H9 (cell line): ENCODE results near the gene MEGF10. TPM values are rescaled to one million over a fixed set of nuclear protein-coding genes. Genes with fewer than 3 reads are reported as not detected.

ENCODE experiments used
- DNase-seq: peaks from one replicate; pipeline ENCODE4 v3.0.0-alpha.2; 2017
- H2AFZ ChIP-seq: one replicate; pipeline ENCODE4 v1.6.1; 2013; ENCODE audit warnings: mild to moderate bottlenecking, low read length, control low read depth, moderate library complexity
- H2AK5ac ChIP-seq: 2 replicates; pipeline ENCODE4 v1.6.1; 2013; ENCODE audit warnings: low read length, control low read depth, mixed read lengths; ENCODE audit not compliant: insufficient read length
- H2BK120ac ChIP-seq: one replicate; pipeline ENCODE4 v1.6.1; 2013; ENCODE audit warnings: low read depth, mild to moderate bottlenecking, low read length, control low read depth, inconsistent platforms; ENCODE audit not compliant: poor library complexity, severe bottlenecking
- H2BK12ac ChIP-seq: 2 replicates; pipeline ENCODE4 v1.6.1; 2013; ENCODE audit warnings: low read length, control low read depth, mixed read lengths, low read depth; ENCODE audit not compliant: insufficient read length
- H2BK15ac ChIP-seq: 2 replicates; pipeline ENCODE4 v1.6.1; 2013; ENCODE audit warnings: low read depth, low read length, control low read depth
- H2BK20ac ChIP-seq: one replicate; pipeline ENCODE4 v1.6.1; 2013; ENCODE audit warnings: low read depth, mild to moderate bottlenecking, low read length, control low read depth, inconsistent platforms; ENCODE audit not compliant: poor library complexity, severe bottlenecking
- H2BK5ac ChIP-seq: 2 replicates; pipeline ENCODE4 v1.6.1; 2013; ENCODE audit warnings: low read length, control low read depth, mixed read lengths; ENCODE audit not compliant: insufficient read length
- H3K14ac ChIP-seq: 2 replicates; pipeline ENCODE4 v1.6.1; 2013; ENCODE audit warnings: low read length, control low read depth; ENCODE audit not compliant: insufficient read depth
- H3K18ac ChIP-seq: 2 replicates; pipeline ENCODE4 v1.6.1; 2013; ENCODE audit warnings: low read depth, mild to moderate bottlenecking, mixed read lengths, low read length, control low read depth; ENCODE audit not compliant: insufficient read length
- H3K23ac ChIP-seq: 2 replicates; pipeline ENCODE4 v1.6.1; 2013; ENCODE audit warnings: low read length, control low read depth, mixed read lengths, low read depth; ENCODE audit not compliant: insufficient read length
- H3K23me2 ChIP-seq: 2 replicates; pipeline ENCODE4 v1.6.1; 2013; ENCODE audit warnings: low read depth, mild to moderate bottlenecking, mixed read lengths, low read length, control low read depth; ENCODE audit not compliant: insufficient read length, poor library complexity, severe bottlenecking
- H3K27ac ChIP-seq: 2 replicates; pipeline ENCODE4 v1.5.1; 2013; ENCODE audit warnings: low read length, control low read depth, mixed read lengths, low read depth; ENCODE audit not compliant: insufficient read length
- H3K27me3 ChIP-seq: 2 replicates; pipeline ENCODE4 v1.6.1; 2013; ENCODE audit warnings: low read length, control low read depth, inconsistent platforms; ENCODE audit not compliant: insufficient read depth
- H3K4ac ChIP-seq: 2 replicates; pipeline ENCODE4 v1.6.1; 2013; ENCODE audit warnings: low read depth, mild to moderate bottlenecking, control low read depth, inconsistent platforms, low read length, moderate library complexity
- H3K4me1 ChIP-seq: 2 replicates; pipeline ENCODE4 v1.6.1; 2013; ENCODE audit warnings: low read length, control low read depth, inconsistent platforms; ENCODE audit not compliant: insufficient read depth
- H3K4me2 ChIP-seq: 2 replicates; pipeline ENCODE4 v1.6.1; 2013; ENCODE audit warnings: low read length, control low read depth, mixed read lengths; ENCODE audit not compliant: insufficient read length, insufficient read depth
- H3K56ac ChIP-seq: 2 replicates; pipeline ENCODE4 v1.6.1; 2013; ENCODE audit warnings: low read depth, mild to moderate bottlenecking, mixed read lengths, low read length, control low read depth; ENCODE audit not compliant: insufficient read length
- H3K79me1 ChIP-seq: 2 replicates; pipeline ENCODE4 v1.6.1; 2013; ENCODE audit warnings: low read depth, mild to moderate bottlenecking, moderate library complexity, low read length, control low read depth, inconsistent platforms; ENCODE audit not compliant: insufficient read depth, poor library complexity, severe bottlenecking
- H3K79me2 ChIP-seq: 2 replicates; pipeline ENCODE4 v1.6.1; 2013; ENCODE audit warnings: low read length, control low read depth, inconsistent platforms; ENCODE audit not compliant: insufficient read depth
- H3K9ac ChIP-seq: 2 replicates; pipeline ENCODE4 v1.6.1; 2013; ENCODE audit warnings: low read length, control low read depth, mixed read lengths; ENCODE audit not compliant: insufficient read length; ENCODE audit errors: extremely low read depth
- H3K9me3 ChIP-seq: one replicate; pipeline ENCODE4 v1.6.1; 2013; ENCODE audit warnings: low read depth, low read length, inconsistent platforms; ENCODE audit not compliant: control insufficient read depth
- H3T11ph ChIP-seq: one replicate; pipeline ENCODE4 v1.6.1; 2013; ENCODE audit warnings: mild to moderate bottlenecking, low read length, control low read depth, inconsistent platforms
- H4K20me1 ChIP-seq: one replicate; pipeline ENCODE4 v1.6.1; 2013; ENCODE audit not compliant: control insufficient read depth, insufficient read length, insufficient read depth
- H4K5ac ChIP-seq: 2 replicates; pipeline ENCODE4 v1.6.1; 2013; ENCODE audit warnings: low read depth, mild to moderate bottlenecking, mixed read lengths, low read length, control low read depth; ENCODE audit not compliant: insufficient read length
- H4K8ac ChIP-seq: replicated peaks from 2 replicates; pipeline ENCODE4 v1.6.1; 2013; ENCODE audit warnings: low read length, control low read depth, mixed read lengths, low read depth; ENCODE audit not compliant: insufficient read length
- H4K91ac ChIP-seq: 2 replicates; pipeline ENCODE4 v1.6.1; 2013; ENCODE audit warnings: low read depth, mild to moderate bottlenecking, moderate library complexity, mixed read lengths, low read length, control low read depth; ENCODE audit not compliant: insufficient read length
- H3K27ac Mint-ChIP-seq, 3 experiments: 2 replicates in 2 of 3; 3 replicates in 1 of 3; pipeline ENCODE4 v1.8.0; 2020 to 2021; ENCODE audit warnings: mixed read lengths in 3 of 3, mild to moderate bottlenecking in 1 of 3, moderate library complexity in 1 of 3
- H3K27me3 Mint-ChIP-seq: 2 replicates; pipeline ENCODE4 v1.8.0; 2021; ENCODE audit warnings: low read depth, mild to moderate bottlenecking, moderate library complexity, mixed read lengths
- H3K36me3 Mint-ChIP-seq, 3 experiments: 2 replicates in 2 of 3; 3 replicates in 1 of 3; pipeline ENCODE4 v1.8.0; 2020 to 2021; ENCODE audit warnings: low read depth in 3 of 3, mixed read lengths in 3 of 3; ENCODE audit not compliant: insufficient read depth in 1 of 3
- H3K4me1 Mint-ChIP-seq, 2 experiments: 2 replicates each; pipeline ENCODE4 v1.8.0; 2020; ENCODE audit warnings: mixed read lengths in 2 of 2
- H3K4me3 Mint-ChIP-seq, 2 experiments: 2 replicates in 1 of 2; 3 replicates in 1 of 2; pipeline ENCODE4 v1.8.0; 2020 to 2021; ENCODE audit warnings: mild to moderate bottlenecking in 2 of 2, mixed read lengths in 2 of 2, moderate library complexity in 1 of 2
- H3K9me3 Mint-ChIP-seq, 2 experiments: 2 replicates in 1 of 2; 3 replicates in 1 of 2; pipeline ENCODE4 v1.8.0; 2020; ENCODE audit warnings: mild to moderate bottlenecking in 2 of 2, mixed read lengths in 2 of 2, moderate library complexity in 1 of 2
- CTCF ChIP-seq: fragments of 200-600 bp; sonication (generic); conservative IDR thresholded peaks from 3 replicates; pipeline ENCODE4 v1.8.0; 2021; ENCODE audit warnings: antibody characterized with exemption, mild to moderate bottlenecking
- WGBS: extraction: QIAGEN DNeasy Blood & Tissue Kit; methylation state at CpG from one replicate; pipeline ENCODE4 v1.1.7; 2013; ENCODE audit warnings: missing lambda C conversion rate, low lambda C conversion rate, mixed read lengths; ENCODE audit not compliant: insufficient read length; ENCODE audit errors: extremely low coverage; 5-methylcytosine and 5-hydroxymethylcytosine counted together
- total RNA-seq: library from RNA; stranded (reverse); gene quantifications from 2 replicates; pipeline ENCODE4 v1.2.1, GENCODE V29; 2021

MEGF10 gene
- total RNA-seq, 1 experiment from 2014 or later, result 36.5 TPM

DNA sequence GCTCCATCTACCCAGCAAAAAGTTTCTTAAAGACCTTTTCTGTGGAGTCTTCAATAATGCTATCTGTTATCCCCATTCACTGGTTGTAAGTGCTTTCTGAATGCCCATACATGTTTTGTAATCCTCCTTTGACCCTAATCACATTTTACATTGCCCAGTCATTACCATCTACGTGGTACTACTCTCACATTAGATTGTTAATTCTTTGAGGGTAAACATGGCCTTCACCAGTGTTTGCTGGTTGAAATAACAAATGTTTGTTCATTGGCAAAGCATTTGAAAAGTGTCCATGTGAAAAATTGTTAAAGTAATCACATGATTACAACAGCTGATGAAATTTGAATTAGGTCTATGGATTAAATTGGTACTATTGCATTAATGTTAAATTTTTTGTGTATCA lies 31.8 kb downstream of the MEGF10 start:
- Histone ChIP-seq H3K79me1 (no peaks in the 10 kb centered on the region), H2BK15ac (no peak overlapping the region), H2BK20ac (no peak overlapping the region), H4K20me1 (peaks cover 3% of the 10 kb centered on the region), H3K23me2 (no peaks in the 10 kb centered on the region), H3K23ac (no peak overlapping the region), H3K79me2 (peaks cover 2% of the 10 kb centered on the region; the same call in 1 of the 2 replicates), H3K9me3 (no peaks in the 10 kb centered on the region), H3K14ac (no peak overlapping the region), H2BK120ac (no peak overlapping the region), H3K4ac (no peak overlapping the region), H3K27ac (peak overlapping the region; percentile 27), H3K4me1 (peaks cover 16% of the 10 kb centered on the region; the same call in 1 of the 2 replicates), H3K18ac (no peak overlapping the region), H3K27me3 (no peaks in the 10 kb centered on the region), H3K9ac (no peak overlapping the region), H4K91ac (no peak overlapping the region), H3T11ph (no peak overlapping the region), H2BK5ac (no peak overlapping the region), H2AFZ (no peak overlapping the region), H4K8ac (no peak overlapping the region), H3K56ac (no peak overlapping the region), H3K4me2 (no peak overlapping the region), H2BK12ac (no peak overlapping the region), H4K5ac (no peak overlapping the region), H2AK5ac (no peak overlapping the region)
- TF ChIP-seq CTCF, result no peak
- DNase-seq, result no peak
- peaks cover 49 to 61% of the 10 kb centered on the region in 2 experiments for H3K4me1 Mint-ChIP-seq
- no peak overlapping the region for H3K4me3 Mint-ChIP-seq
- no peaks in the 10 kb centered on the region for H3K27me3 Mint-ChIP-seq
- peak overlapping the region in 1 of 3 experiments; percentile 44; a peak in 3 of 7 replicates for H3K27ac Mint-ChIP-seq
- WGBS, result no CpG with 5 or more reads among the region's 1 CpG
- H3K36me3 Mint-ChIP-seq, result peaks cover 2 to 6% (median 4%) of the 10 kb centered on the region in 3 experiments; a peak in 3 of 7 replicates
- no peaks in the 10 kb centered on the region for H3K9me3 Mint-ChIP-seq
